Activated CD8-positive, alpha-beta memory T cell treated with anti-CD3 and anti-CD28 coated beads for 4 hours (primary cell): ENCODE measurements around the gene KIAA1755.

Source experiments
- DNase-seq, 2 donors: peaks; one replicate each; pipeline ENCODE4 v3.0.0-alpha.2; 2020; ENCODE audit warnings: low read depth in 2 of 2

The KIAA1755 gene

GRCh38 chr20:38203981-38204357 is 56.6 kb downstream of the KIAA1755 start:
- DNase-seq, result no peak

DNA sequence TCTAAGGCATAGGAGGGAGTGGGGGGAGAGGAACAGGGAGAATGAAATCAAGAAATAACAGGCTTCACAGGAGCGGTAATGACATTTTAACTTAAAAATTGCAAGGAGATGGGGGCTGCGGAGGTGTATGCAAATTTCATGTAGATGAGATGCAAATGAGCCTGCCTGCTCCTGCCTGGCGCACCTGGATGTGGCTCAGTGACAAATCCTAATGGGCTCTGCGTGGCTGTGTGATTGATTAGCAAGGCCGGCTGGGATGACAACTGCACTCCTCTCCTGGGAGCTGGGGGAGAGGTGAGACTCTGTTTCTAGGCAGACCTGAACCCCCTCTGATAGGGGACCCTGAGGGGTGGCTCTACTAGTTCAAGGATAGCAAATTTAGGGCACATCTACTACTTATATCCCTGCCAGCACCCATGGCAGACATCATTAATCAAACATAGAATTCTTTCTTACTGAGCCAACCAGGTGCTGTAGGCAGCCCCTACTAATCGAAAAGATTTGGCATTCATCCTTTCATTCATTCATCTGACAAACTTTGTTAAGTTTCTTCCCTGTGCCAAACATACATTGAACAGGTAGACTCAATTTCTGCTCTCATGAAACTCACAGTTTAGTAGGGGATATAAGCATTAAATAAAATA is 57.1 kb downstream of the KIAA1755 start:
- DNase-seq, result no peak

DNA sequence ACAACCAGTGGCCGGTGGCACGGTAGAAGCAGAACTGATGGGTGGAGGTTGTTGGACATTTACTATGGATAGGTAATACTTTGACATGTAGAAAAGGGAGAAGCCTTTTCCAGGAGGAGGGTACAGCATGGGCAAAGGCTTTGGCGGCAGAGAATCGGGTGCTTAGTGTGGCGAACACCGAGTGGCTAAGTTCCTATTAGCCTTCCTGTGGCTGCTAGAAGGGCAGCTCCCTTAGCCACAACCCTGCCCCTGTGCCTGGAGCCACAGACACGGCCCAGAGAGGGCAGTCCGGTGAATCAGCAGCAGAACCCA is 57.6 kb downstream of the KIAA1755 start:
- no peak for DNase-seq

DNA sequence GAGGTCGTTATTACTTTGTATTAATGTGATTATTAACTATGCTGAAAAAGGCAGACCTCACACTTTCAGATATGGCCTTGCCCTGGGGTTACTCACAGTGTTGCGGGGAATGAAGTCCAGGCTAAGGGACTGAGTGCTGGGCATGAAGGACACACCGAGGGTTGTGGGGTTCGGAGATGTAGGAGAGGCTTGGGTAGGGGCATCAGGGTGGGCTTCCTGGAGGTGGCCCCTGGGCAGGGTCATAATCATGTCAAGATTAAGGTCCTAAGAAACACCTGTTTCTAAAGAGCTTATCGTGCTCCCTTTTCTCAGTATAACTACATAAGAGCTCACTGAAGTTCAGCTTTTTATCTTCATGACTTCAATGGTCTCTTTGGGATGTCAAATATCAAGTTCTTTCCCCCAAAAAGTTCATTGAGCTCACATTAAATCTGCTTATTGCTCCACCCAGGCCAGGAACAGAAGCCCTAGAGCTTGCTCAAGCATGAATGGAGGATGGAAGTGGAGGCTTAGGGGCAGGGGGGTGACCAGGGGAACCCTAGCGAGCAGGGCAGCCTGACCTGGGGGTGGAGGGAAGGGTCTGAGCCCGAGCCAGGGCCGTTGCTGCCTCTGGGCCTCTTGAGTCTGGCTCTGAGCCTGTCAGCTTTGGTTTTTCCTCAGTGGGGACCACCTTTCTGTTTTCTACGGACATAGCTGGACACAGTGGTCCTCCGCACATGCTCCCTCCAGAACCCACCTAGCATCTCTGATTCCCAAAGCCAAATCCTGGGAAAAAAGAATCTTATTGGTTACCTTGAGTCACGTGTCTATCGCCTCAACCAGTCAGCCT is 58.2 kb downstream of the KIAA1755 start:
- DNase-seq, result no peak

DNA sequence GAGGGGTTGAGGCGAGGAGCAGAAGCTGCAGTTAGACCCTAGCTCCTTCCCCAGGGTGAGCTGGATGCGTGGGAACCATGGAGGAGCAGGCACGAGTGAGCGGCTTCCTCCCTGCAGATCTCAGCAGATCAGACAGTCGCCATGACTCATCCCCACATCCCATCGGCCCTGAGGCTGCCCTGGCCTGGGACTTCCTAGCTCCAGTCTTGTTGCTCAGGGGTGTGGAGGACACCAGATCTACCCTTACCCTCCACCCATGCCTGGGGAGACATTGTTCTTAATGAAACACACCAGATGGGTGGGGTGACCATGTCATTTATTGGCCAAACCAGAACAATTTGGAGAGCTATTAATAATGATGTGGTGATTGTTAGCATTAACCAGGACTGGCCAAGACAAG is 59.2 kb downstream of the KIAA1755 start:
- no peak for DNase-seq

GRCh38 chr20:38200646-38201045 is 59.9 kb downstream of the KIAA1755 start:
- DNase-seq, result no peak

GRCh38 chr20:38199501-38200390 is 60.8 kb downstream of the KIAA1755 start:
- DNase-seq, result no peak

- DNase-seq, result no peak
These were observed 62.2 kb downstream of the KIAA1755 start for GRCh38 chr20:38198238-38198861.

DNA sequence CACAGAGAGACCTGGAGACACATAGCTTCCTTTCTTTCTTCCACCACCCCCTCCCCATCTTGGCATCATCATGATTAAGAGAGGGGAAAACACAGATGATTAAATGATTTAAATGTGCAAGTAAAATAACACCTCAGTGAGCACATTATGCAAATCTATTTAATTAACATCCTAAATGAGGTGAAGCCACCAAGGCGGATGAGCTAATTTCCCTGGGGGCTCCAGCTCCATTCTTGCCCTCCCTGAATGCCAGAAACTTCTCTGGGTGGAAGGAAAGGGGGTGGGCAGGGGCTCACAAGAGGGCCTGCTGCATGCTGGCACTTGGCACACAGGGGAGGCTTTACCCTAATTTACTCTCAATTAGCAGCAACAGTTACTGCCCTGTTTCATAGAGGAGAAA is 62.9 kb downstream of the KIAA1755 start:
- no peak for DNase-seq

- no peak for DNase-seq
These were observed 63.3 kb downstream of the KIAA1755 start for GRCh38 chr20:38197217-38197616.

DNA sequence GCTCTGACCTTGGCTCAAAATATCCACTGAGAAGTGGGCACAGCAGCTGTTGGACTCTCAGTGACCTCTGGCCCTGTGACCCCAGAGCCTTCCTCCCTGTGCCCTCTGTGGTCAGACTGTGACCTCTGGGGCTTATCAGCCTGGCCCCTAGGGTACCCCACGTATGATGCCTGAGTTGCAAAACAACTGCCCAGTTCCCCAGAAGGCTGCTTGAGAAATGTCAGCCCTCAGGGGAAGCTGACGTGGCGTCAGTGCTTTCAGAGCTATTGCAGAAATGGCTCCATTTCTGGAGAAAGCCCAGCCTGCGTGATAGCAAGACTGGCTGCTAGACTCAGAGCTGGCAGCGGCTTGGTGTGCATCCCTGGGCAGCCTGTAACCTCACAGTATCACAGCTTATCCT is 63.9 kb downstream of the KIAA1755 start:
- DNase-seq, result no peak

DNA sequence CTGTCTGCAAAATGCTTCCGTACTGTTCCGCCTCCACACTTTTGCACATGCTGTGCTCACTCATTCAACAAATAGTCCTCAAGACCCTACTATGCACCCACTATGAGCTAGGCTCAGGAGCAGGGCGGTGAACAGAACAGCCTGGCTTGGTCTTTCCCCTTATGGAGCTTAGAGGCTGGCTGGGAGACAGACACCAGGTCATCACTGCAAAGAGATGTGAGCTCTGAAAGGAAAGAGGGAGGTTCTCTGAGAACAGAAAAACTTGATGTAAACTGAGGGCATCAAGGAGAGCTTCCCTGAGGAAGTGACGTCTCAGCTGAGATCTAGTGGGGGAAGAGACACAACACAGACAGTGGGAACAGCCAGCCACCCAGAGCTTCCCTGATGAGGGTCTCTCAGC is 64.5 kb downstream of the KIAA1755 start:
- DNase-seq, result no peak

DNA sequence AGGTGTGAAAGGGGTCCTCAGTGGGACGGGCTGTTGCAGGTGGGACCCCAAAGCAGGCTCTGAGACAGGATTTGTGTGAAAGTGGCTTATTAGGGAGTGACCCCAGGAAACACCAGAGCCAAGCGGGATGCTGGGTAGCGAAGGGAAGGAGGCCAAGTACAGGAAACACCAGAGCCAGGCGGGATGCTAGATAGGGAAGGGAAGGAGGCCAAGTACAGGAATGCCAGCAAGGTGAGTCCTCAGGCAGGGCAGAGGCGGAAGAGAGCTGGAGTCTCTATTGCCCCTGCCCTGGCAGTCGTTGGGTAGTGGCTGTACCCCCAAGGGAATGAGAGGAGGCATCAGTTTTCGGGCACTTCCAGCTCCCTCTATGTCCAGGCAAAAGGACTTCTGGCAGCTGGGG is 65.0 kb downstream of the KIAA1755 start:
- no peak for DNase-seq

DNA sequence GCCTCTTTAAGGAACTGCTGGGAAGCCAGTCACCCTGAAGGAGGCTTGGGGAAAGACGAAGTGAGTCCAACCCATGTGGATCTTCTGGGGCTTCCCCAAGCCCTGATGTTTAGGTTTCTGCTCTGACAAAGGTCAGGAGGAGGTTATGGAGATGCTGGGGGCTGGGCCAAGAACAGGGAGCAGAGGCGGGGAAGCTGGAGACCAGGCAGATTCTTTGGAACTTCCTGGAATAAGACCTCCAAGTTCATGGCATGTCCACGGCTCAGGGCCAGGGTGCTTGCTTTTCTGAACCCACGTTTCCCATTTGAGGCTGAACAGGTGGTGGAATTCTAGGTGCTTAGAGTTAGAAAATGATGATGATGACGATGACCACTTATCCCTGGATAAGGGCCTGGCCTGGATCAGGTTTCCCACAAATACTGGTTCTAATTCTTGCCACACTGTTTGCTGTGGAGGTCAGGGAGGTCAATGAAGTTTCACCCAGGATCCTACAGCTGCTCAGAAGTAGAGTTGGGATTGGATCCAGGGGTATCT is 65.5 kb downstream of the KIAA1755 start:
- no peak for DNase-seq

- DNase-seq, result no peak
These were observed 66.9 kb downstream of the KIAA1755 start for GRCh38 chr20:38193586-38194105.

GRCh38 chr20:38192323-38192885 is 68.1 kb downstream of the KIAA1755 start:
- no peak for DNase-seq

DNA sequence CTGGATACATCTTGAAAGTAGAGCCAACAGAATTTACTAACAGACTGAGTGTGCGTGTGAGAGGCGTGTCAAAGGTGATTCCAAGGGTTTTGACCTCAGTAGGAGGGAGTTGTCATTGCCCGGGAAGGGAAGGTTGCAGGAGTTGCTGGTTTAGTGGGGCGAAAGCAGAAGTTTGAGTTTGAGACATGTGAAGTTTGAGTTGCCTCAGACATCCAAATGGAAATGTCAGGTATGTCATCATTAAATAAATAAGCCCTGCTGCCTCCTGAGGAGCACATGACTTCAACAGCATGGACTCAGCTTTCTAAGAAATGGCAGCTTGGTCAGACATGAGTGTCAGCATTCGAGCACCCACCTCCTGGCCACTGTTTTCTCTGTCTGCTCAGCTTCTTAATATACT is 68.9 kb downstream of the KIAA1755 start:
- DNase-seq, result no peak

DNA sequence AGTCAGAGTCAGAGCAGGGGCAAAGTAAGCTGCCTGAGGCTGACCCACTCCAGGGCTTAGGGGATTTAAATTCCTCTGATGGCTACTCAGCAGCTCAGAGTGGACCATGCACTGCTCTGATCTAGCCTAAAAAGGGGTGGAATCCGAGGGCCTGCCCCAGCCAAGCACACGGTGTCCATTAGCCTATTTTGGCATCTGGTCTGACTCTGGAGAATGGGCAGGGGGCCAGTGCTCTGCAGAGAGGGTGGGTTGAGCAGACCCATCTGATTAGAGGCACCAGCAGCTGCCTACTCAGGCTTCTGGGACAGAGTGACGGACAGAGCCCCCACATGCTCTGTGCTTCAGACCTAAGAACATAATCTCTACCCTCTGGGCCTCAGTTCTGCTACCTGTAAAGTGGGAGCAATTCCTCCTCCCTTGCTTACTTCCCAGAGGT is 69.6 kb downstream of the KIAA1755 start:
- DNase-seq, result no peak

GRCh38 chr20:38190166-38190565 is 70.4 kb downstream of the KIAA1755 start:
- no peak for DNase-seq

- DNase-seq, result no peak
These were observed 73.0 kb downstream of the KIAA1755 start for GRCh38 chr20:38187517-38187916.

- DNase-seq, result no peak
These were observed 73.7 kb downstream of the KIAA1755 start for GRCh38 chr20:38186788-38187221.
